Body of pancreas (tissue), 4 donors: Measurements from ENCODE around the gene STMP1. TPM values are rescaled to one million over a fixed set of nuclear protein-coding genes. Genes with fewer than 3 reads are reported as not detected.
"Not testable (repeated sequence)": the region's sequence is repeated elsewhere in the genome, so short reads cannot be mapped to it uniquely, and the experiment has no call there.

Experiments
- ATAC-seq: fragments of 150-250 bp; one replicate; pipeline ENCODE4 v1.9.1; 2016
- DNase-seq, 4 donors: peaks; one replicate each; pipeline ENCODE4 v3.0.0-alpha.2; 2019
- H3K27ac ChIP-seq, 4 donors: fragments of 200-600 bp; sonication (generic); 1 replicate in 3 of 4; 2 replicates in 1 of 4; pipeline versions ENCODE4 v1.5.1 to v1.6.1; 2016 to 2019; ENCODE audit warnings: mild to moderate bottlenecking in 1 of 4, mixed read lengths in 1 of 4, moderate library complexity in 1 of 4
- H3K27me3 ChIP-seq, 2 donors: fragments of 200-600 bp; sonication (generic); one replicate each; pipeline ENCODE4 v1.6.0; 2016; ENCODE audit warnings: mild to moderate bottlenecking in 1 of 2
- H3K36me3 ChIP-seq, 2 donors: fragments of 200-600 bp; sonication (generic); replicated peaks in 1 of 2; 2 replicates each; pipeline ENCODE4 v1.5.1; 2016; ENCODE audit warnings: low read depth in 2 of 2; ENCODE audit not compliant: insufficient read depth in 1 of 2
- H3K4me1 ChIP-seq: fragments of 200-600 bp; sonication (generic); one replicate; pipeline ENCODE4 v1.6.0; 2016
- H3K4me3 ChIP-seq, 2 donors: fragments of 200-600 bp; sonication (generic); 1 replicate in 1 of 2; 2 replicates in 1 of 2; pipeline ENCODE4 v1.5.1; 2016 to 2019
- H3K9me3 ChIP-seq, 3 donors: fragments of 200-600 bp; sonication (generic); 1 replicate in 2 of 3; 2 replicates in 1 of 3; pipeline ENCODE4 v1.5.1; 2016
- CTCF ChIP-seq, 7 experiments: fragments of 450-650 bp in 4 of 7; fragments of 200-600 bp in 3 of 7; sonication (generic) in 3 of 7; IDR thresholded peaks; one replicate each; pipeline ENCODE4 v1.5.1; 2016 to 2019; ENCODE audit warnings: antibody characterized with exemption in 7 of 7
- POLR2A ChIP-seq, 3 donors: fragments of 450-650 bp; IDR thresholded peaks; one replicate each; pipeline ENCODE4 v1.6.1; 2016; ENCODE audit warnings: antibody characterized with exemption in 3 of 3, mild to moderate bottlenecking in 2 of 3
- WGBS, 2 donors: methylation state at CpG; one replicate each; pipeline ENCODE4 v1.1.5; 2017; 5-methylcytosine and 5-hydroxymethylcytosine counted together
- intact Hi-C: fragments of 100-400 bp; cut with DNase I; formaldehyde crosslinking; loops from one replicate; pipeline ENCODE4 v1.15.1; 2023
- total RNA-seq, 2 donors: library from RNA; depleted of rRNA; stranded (reverse); fragments of >200 nt; gene quantifications; one replicate each; pipeline ENCODE4 v1.1.0, GENCODE V29; 2016

STMP1 gene
- total RNA-seq, 2 donors from 2014 or later: 10.5 to 15.6 TPM

GRCh38 chr7:135662123-135662372, 266 bp upstream of the STMP1 start:
- ATAC-seq: no peak
- H3K36me3 ChIP-seq: no peaks in the 10 kb centered on the region
- TF ChIP-seq CTCF (IDR thresholded peaks at IDR 0.05): no peak
- TF ChIP-seq POLR2A (IDR thresholded peaks at IDR 0.05): no peak
- H3K9me3 ChIP-seq: no peaks in the 10 kb centered on the region
- DNase-seq: no peak
- peak overlapping the region; percentile 51 to 98 for H3K4me3 ChIP-seq
- intact Hi-C loops: no loop called here
- H3K27me3 ChIP-seq: no peaks in the 10 kb centered on the region
- H3K27ac ChIP-seq: peak overlapping the region; percentile 69 to 90 (median 86)
- peaks cover 20% of the 10 kb centered on the region for H3K4me1 ChIP-seq
- 6 to 11% methylated on average over 6 to 17 of the region's 17 CpGs for WGBS, 2 donors

GRCh38 chr7:135664046-135664589, 1.8 kb downstream of the STMP1 start:
- intact Hi-C loops: no loop called here
- DNase-seq (no peak), ATAC-seq (no peak)
- H3K4me3 ChIP-seq: no peak overlapping the region
- no peak overlapping the region for H3K27ac ChIP-seq
- H3K27me3 ChIP-seq: no peaks in the 10 kb centered on the region
- 69 to 73% methylated on average over 3 of the region's 3 CpGs for WGBS, 2 donors
- TF ChIP-seq POLR2A (IDR thresholded peaks at IDR 0.05): no peak
- no peak for TF ChIP-seq CTCF (IDR thresholded peaks at IDR 0.05)
- H3K4me1 ChIP-seq: peaks cover 20% of the 10 kb centered on the region
- H3K9me3 ChIP-seq: no peaks in the 10 kb centered on the region
- no peaks in the 10 kb centered on the region for H3K36me3 ChIP-seq

GRCh38 chr7:135665042-135665441, 2.7 kb downstream of the STMP1 start:
- no peaks in the 10 kb centered on the region for H3K36me3 ChIP-seq
- no peaks in the 10 kb centered on the region for H3K27me3 ChIP-seq
- 61 to 74% methylated on average over 3 of the region's 3 CpGs for WGBS, 2 donors
- ATAC-seq (no peak), DNase-seq (no peak)
- H3K4me1 ChIP-seq: peaks cover 20% of the 10 kb centered on the region
- no peak for TF ChIP-seq POLR2A (IDR thresholded peaks at IDR 0.05)
- TF ChIP-seq CTCF (IDR thresholded peaks at IDR 0.05): no peak
- no peaks in the 10 kb centered on the region for H3K9me3 ChIP-seq
- intact Hi-C loops: no loop called here
- H3K4me3 ChIP-seq: no peak overlapping the region
- no peak overlapping the region for H3K27ac ChIP-seq

GRCh38 chr7:135666156-135666555, 3.8 kb downstream of the STMP1 start:
- no peak overlapping the region for H3K27ac ChIP-seq
- WGBS, 2 donors: 89 to 92% methylated on average over 11 of the region's 11 CpGs
- H3K36me3 ChIP-seq: no peaks in the 10 kb centered on the region
- ATAC-seq (no peak), DNase-seq (no peak)
- H3K27me3 ChIP-seq: no peaks in the 10 kb centered on the region
- peaks cover 20% of the 10 kb centered on the region for H3K4me1 ChIP-seq
- H3K9me3 ChIP-seq: no peaks in the 10 kb centered on the region
- intact Hi-C loops: no loop called here
- TF ChIP-seq POLR2A (IDR thresholded peaks at IDR 0.05) (no peak), CTCF (IDR thresholded peaks at IDR 0.05) (no peak)
- no peak overlapping the region for H3K4me3 ChIP-seq

GRCh38 chr7:135666846-135667245, 4.5 kb downstream of the STMP1 start:
- intact Hi-C loops: no loop called here
- H3K4me3 ChIP-seq: no peak overlapping the region
- H3K9me3 ChIP-seq: no peaks in the 10 kb centered on the region
- WGBS, 2 donors: 88 to 89% methylated on average over 6 of the region's 6 CpGs
- TF ChIP-seq POLR2A (IDR thresholded peaks at IDR 0.05) (no peak), CTCF (IDR thresholded peaks at IDR 0.05) (no peak)
- H3K4me1 ChIP-seq: peaks cover 14% of the 10 kb centered on the region
- DNase-seq (no peak), ATAC-seq (no peak)
- H3K27me3 ChIP-seq: no peaks in the 10 kb centered on the region
- no peaks in the 10 kb centered on the region for H3K36me3 ChIP-seq
- no peak overlapping the region for H3K27ac ChIP-seq

GRCh38 chr7:135667626-135668025, 5.3 kb downstream of the STMP1 start:
- H3K4me3 ChIP-seq, H3K36me3 ChIP-seq, DNase-seq, H3K27ac ChIP-seq, H3K27me3 ChIP-seq, intact Hi-C loops, ATAC-seq, H3K9me3 ChIP-seq: not testable (repeated sequence)
- peaks cover 12% of the 10 kb centered on the region for H3K4me1 ChIP-seq
- 96 to 100% methylated on average over 1 of the region's 1 CpG for WGBS, 2 donors

- ATAC-seq: not testable (repeated sequence)
- WGBS, 2 donors: 61 to 65% methylated on average over 6 of the region's 6 CpGs
Observed at GRCh38 chr7:135668852-135669395, 6.6 kb downstream of the STMP1 start.

More at GRCh38 chr7:135668852-135669395, 6.6 kb downstream of the STMP1 start:
- H3K9me3 ChIP-seq, H3K36me3 ChIP-seq, H3K4me3 ChIP-seq, H3K27me3 ChIP-seq, intact Hi-C loops, DNase-seq, H3K27ac ChIP-seq, H3K4me1 ChIP-seq: not testable (repeated sequence)
